Stomach (tissue), 9 donors: Measurements from ENCODE around the gene TRIM63. TPM values are rescaled to one million over a fixed set of nuclear protein-coding genes. Genes with fewer than 3 reads are reported as not detected.

Experiments
- DNase-seq, 2 donors: peaks; one replicate each; pipeline versions ENCODE4 v3.0.0 to v3.0.0-alpha.2; 2013 to 2019
- H3K27ac ChIP-seq, 5 donors: fragments of 200-600 bp in 4 of 5; sonication (generic) in 4 of 5; one replicate each; pipeline ENCODE4 v1.5.1; 2013 to 2019; ENCODE audit warnings: mild to moderate bottlenecking in 1 of 5, moderate library complexity in 1 of 5
- H3K27me3 ChIP-seq, 3 donors: fragments of 200-600 bp; sonication (generic); one replicate each; pipeline ENCODE4 v1.5.1; 2017 to 2019; ENCODE audit warnings: mixed run types in 1 of 3
- H3K36me3 ChIP-seq, 4 donors: fragments of 200-600 bp; sonication (generic); 1 replicate in 3 of 4; 2 replicates in 1 of 4; pipeline ENCODE4 v1.5.1; 2016 to 2019
- H3K4me1 ChIP-seq, 4 donors: fragments of 200-600 bp; sonication (generic); one replicate each; pipeline ENCODE4 v1.5.1; 2016 to 2019
- H3K4me3 ChIP-seq, 4 donors: fragments of 200-600 bp; sonication (generic) in 3 of 4; one replicate each; pipeline ENCODE4 v1.5.1; 2016 to 2019; ENCODE audit warnings: mild to moderate bottlenecking in 1 of 4
- H3K9me3 ChIP-seq, 4 donors: fragments of 200-600 bp; sonication (generic); one replicate each; pipeline ENCODE4 v1.5.1; 2016 to 2019
- EP300 ChIP-seq: sonication (generic); formaldehyde crosslinking; IDR thresholded peaks from one replicate; pipeline ENCODE4 v1.6.1; 2017; ENCODE audit warnings: antibody characterized with exemption
- POLR2A ChIP-seq, 4 donors: fragments of 450-650 bp; IDR thresholded peaks; one replicate each; pipeline ENCODE4 v1.6.1; 2016; ENCODE audit warnings: antibody characterized with exemption in 4 of 4, control low read depth in 2 of 4, mild to moderate bottlenecking in 1 of 4, moderate library complexity in 1 of 4
- POLR2AphosphoS5 ChIP-seq, 3 donors: sonication (generic); formaldehyde crosslinking; IDR thresholded peaks; one replicate each; pipeline ENCODE4 v1.6.1; 2016; ENCODE audit warnings: antibody characterized with exemption in 3 of 3
- WGBS, 5 donors: extraction: QIAGEN DNeasy Blood & Tissue Kit in 3 of 5; methylation state at CpG; one replicate each; pipeline versions ENCODE4 v1.1.5 to v1.1.7; 2013 to 2018; 5-methylcytosine and 5-hydroxymethylcytosine counted together
- intact Hi-C: fragments of 100-400 bp; cut with DNase I; formaldehyde crosslinking; loops from one replicate; pipeline ENCODE4 v1.15.1; 2023; ENCODE audit warnings: low total_unique reads
- polyA plus RNA-seq, 3 donors: library from polyadenylated mRNA; stranded (reverse); fragments of 200-250 nt; gene quantifications; one replicate each; pipeline ENCODE4 v1.2.3, GENCODE V29; 2013
- total RNA-seq, 5 donors: library from RNA; depleted of rRNA; stranded (reverse); fragments of >200 nt; gene quantifications; one replicate each; pipeline versions ENCODE4 v1.1.0 to v1.2.3, GENCODE V29; 2014 to 2016
- TF ChIP-seq, protein P1 (sequence below), 7 experiments: fragments of 450-650 bp in 4 of 7; fragments of 200-600 bp in 3 of 7; sonication (generic) in 3 of 7; IDR thresholded peaks; one replicate each; pipeline ENCODE4 v1.5.1; 2016 to 2019; ENCODE audit warnings: antibody characterized with exemption in 7 of 7, control low read depth in 2 of 7, mild to moderate bottlenecking in 1 of 7
- donor health status: healthy with polysubstance abuse.
- donor health status: Bipolar disorder and iron deficiency.
- donor health status: healthy.

The TRIM63 gene
- total and polyA plus RNA-seq, 8 donors, result 0.37 to 6.0 (median 0.42) TPM; not detected in 4

DNA sequence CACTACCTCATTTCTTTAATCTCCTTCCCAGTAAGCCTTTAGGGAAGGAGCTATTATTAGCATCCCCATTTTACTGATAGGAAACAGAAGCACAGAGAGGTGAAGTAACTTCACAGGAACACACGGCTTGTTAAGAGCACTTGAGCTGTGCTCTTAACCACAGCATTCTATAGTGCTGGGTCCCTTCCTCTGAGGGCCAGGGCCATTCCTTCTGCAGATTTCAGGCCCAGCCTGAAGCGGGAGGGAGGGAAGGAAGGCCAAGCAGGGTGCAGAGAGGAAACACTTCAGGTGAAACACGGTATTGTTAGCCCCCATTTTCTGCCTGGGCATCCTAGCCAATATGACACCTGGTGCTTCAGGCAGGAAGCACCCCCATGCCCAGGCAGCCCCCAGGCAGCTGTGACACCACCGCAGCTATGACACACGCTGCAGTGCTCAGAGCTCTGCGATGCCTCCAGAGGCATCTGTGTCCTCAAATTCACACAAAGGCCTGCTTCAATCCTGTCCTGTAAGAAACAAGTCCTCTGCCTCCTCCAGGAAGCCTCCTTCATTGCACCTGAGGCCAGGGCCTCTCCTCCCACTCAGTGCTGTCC lies 50.4 kb downstream of the TRIM63 start:
- no peak overlapping the region for H3K27ac ChIP-seq
- intact Hi-C loops, result no loop called here
- WGBS, 5 donors, result 63 to 77% (median 75%) methylated on average over 6 of the region's 6 CpGs
- no peak overlapping the region for H3K4me3 ChIP-seq
- no peaks in the 10 kb centered on the region for H3K9me3 ChIP-seq
- no peak for DNase-seq
- no peaks in the 10 kb centered on the region for H3K36me3 ChIP-seq
- no peak for TF ChIP-seq POLR2AphosphoS5 (IDR thresholded peaks at IDR 0.05)
- TF ChIP-seq, protein P1, sequence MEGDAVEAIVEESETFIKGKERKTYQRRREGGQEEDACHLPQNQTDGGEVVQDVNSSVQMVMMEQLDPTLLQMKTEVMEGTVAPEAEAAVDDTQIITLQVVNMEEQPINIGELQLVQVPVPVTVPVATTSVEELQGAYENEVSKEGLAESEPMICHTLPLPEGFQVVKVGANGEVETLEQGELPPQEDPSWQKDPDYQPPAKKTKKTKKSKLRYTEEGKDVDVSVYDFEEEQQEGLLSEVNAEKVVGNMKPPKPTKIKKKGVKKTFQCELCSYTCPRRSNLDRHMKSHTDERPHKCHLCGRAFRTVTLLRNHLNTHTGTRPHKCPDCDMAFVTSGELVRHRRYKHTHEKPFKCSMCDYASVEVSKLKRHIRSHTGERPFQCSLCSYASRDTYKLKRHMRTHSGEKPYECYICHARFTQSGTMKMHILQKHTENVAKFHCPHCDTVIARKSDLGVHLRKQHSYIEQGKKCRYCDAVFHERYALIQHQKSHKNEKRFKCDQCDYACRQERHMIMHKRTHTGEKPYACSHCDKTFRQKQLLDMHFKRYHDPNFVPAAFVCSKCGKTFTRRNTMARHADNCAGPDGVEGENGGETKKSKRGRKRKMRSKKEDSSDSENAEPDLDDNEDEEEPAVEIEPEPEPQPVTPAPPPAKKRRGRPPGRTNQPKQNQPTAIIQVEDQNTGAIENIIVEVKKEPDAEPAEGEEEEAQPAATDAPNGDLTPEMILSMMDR (IDR thresholded peaks at IDR 0.05), result no peak
- TF ChIP-seq POLR2A (IDR thresholded peaks at IDR 0.05), result no peak
- no peak for TF ChIP-seq EP300
- H3K27me3 ChIP-seq, result no peaks in the 10 kb centered on the region
- H3K4me1 ChIP-seq, result peaks cover 0 to 39% (median 14%) of the 10 kb centered on the region in 4 donors

DNA sequence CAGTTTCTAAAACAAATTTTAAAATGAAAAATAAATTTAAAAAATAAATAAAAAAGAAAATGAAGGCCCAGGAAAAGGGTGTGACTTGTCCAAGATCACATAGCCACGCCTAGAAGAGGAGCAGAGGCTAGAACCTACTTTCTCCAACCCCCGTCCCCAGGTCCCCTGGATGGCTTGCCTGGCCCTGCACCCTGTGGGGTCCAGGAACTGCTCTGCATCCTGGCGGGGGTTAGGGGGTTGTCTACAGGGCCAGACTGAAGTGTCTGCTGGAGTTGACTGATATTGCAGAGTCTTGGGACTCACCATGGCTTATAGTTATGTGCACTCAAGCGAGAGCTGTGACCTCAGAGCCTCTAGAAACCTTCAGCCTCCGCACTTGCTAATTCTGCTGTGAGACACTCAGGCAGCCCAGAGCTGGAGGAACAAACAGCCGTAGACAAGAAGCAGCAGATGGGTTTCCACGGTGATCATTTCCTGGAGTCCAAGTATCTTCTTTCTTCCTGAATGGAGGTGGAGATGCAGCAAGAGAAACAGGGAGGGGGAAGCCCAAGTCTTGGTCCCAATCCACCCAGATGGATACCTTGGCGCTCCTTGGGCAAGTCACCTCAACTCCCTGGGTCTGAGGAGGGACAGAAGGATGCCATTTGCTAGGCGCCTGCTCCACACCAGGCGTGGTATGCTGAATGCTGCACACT lies 51.0 kb downstream of the TRIM63 start:
- intact Hi-C loops, result no loop called here
- TF ChIP-seq, protein P1 (IDR thresholded peaks at IDR 0.05), result no peak
- TF ChIP-seq POLR2AphosphoS5 (IDR thresholded peaks at IDR 0.05) (no peak), EP300 (no peak), POLR2A (IDR thresholded peaks at IDR 0.05) (no peak)
- WGBS, 5 donors, result 79 to 87% (median 82%) methylated on average over 10 of the region's 10 CpGs
- no peak for DNase-seq
- Histone ChIP-seq H3K27me3 (no peaks in the 10 kb centered on the region), H3K4me1 (peaks cover 0 to 33% (median 11%) of the 10 kb centered on the region in 4 donors), H3K27ac (no peak overlapping the region), H3K9me3 (no peaks in the 10 kb centered on the region), H3K36me3 (no peaks in the 10 kb centered on the region), H3K4me3 (no peak overlapping the region)

GRCh38 chr1:26015358-26015757 lies 52.1 kb downstream of the TRIM63 start:
- Histone ChIP-seq H3K4me3 (no peak overlapping the region), H3K9me3 (no peaks in the 10 kb centered on the region), H3K27me3 (no peaks in the 10 kb centered on the region), H3K27ac (peak overlapping the region in 1 of 5 donors; percentile 9), H3K4me1 (peaks cover 0 to 26% (median 9%) of the 10 kb centered on the region in 4 donors), H3K36me3 (no peaks in the 10 kb centered on the region)
- intact Hi-C loops, result no loop called here
- no peak for DNase-seq
- no peak for TF ChIP-seq POLR2AphosphoS5 (IDR thresholded peaks at IDR 0.05)
- TF ChIP-seq, protein P1 (IDR thresholded peaks at IDR 0.05), result no peak
- TF ChIP-seq POLR2A (IDR thresholded peaks at IDR 0.05), result no peak
- 71 to 91% (median 84%) methylated on average over 2 of the region's 2 CpGs for WGBS, 5 donors

DNA sequence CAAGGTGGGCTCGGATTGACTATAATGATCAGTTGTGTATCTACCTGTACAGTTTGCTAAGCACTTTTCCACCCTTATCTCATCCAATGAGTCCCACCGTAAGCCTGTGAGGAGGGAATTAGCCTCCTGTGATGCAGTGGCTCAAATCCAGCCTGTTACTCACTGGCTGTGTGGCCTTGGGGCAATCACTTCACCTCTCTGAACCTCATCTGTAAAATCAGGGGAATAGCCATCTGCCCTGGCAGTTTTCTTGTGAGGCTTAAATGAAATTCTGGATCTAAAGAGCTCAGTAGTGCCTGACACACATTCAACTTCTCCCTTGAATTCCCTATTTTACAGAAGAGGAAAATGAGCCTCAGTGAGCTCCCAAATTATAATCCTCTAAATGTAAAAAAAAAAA lies 53.3 kb downstream of the TRIM63 start:
- Histone ChIP-seq H3K36me3 (no peaks in the 10 kb centered on the region), H3K27me3 (no peaks in the 10 kb centered on the region), H3K4me3 (no peak overlapping the region), H3K4me1 (peaks cover 0 to 26% (median 9%) of the 10 kb centered on the region in 4 donors), H3K9me3 (no peaks in the 10 kb centered on the region), H3K27ac (no peak overlapping the region)
- no peak for DNase-seq
- 86 to 92% (median 91%) methylated on average over 2 of the region's 2 CpGs for WGBS, 5 donors
- intact Hi-C loops, result no loop called here
- no peak for TF ChIP-seq POLR2AphosphoS5 (IDR thresholded peaks at IDR 0.05)
- TF ChIP-seq, protein P1 (IDR thresholded peaks at IDR 0.05), result no peak
- TF ChIP-seq POLR2A (IDR thresholded peaks at IDR 0.05), result no peak
- no peak for TF ChIP-seq EP300
